Inferior parietal cortex (tissue), 1 donor: ENCODE results near the gene SFT2D1.

Experiments
- DNase-seq: peaks from one replicate; pipeline ENCODE4 v3.0.0-alpha.2; 2016; ENCODE audit errors: extremely low spot score

The SFT2D1 gene

GRCh38 chr6:166334878-166335277 lies 7.5 kb downstream of the SFT2D1 start:
- no peak for DNase-seq

DNA sequence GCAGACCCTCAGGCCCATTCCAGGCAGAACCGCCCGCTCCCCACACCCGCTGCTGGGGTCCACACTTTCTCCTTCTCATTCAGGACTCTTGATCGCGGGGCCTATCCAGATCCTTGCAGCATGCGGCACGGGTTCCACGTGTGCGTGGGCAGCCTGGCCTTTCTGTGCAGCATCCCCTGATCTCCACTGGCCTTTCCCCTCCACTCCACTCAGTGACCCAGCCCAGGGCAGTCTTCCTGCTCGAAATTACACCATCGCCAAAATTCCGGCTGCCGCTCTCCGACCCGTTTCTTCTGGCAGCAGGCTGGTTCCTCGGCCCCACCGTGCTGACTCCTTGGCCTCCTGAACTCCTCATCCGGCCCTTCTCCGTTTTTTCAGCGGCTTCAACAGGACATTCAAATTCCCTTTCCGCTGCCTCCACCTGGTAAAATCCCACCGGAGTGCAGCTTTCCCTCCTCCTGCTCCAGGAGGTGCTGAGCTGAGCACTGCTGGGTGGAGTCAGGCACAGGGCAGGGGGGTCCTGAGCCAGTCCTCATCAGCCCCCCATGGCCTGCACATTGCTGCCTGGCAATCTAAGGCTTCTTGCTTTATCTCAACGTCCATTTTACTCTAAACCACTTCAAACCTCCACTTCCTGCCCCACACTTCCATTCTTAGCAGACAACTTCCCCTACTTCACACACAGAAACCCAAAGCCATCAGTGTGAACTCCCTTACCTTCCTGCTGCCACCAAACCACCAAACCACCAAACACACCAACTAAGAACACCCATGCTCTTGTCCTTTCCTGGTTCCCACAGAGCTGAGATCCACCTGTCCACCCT lies 9.0 kb downstream of the SFT2D1 start:
- no peak for DNase-seq

- no peak for DNase-seq
Observed at GRCh38 chr6:166331503-166332415, 10.6 kb downstream of the SFT2D1 start.

- peak; percentile 58 for DNase-seq
Observed at GRCh38 chr6:166330612-166331011, 11.7 kb downstream of the SFT2D1 start.

- no peak for DNase-seq
Observed at GRCh38 chr6:166325383-166326042, 16.8 kb downstream of the SFT2D1 start.

DNA sequence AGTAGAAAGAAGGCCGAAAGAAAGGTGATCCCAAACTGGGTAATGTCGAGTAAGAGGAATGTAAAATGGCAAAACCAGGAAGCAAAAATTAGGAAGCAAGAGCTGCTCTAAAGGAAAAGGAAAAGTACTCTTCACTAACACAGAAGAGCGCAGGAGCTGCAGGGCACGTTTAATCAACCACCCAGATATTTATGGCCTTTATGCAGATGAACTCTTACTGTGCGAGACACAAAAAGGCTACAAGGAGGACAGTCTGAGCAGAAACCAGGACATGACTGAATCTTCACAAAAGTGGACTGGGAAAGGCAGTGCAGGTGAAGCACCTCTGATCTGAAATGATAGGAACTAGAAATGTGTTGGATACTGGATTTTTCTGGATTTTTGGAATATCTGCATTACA lies 18.9 kb downstream of the SFT2D1 start:
- no peak for DNase-seq

- DNase-seq = no peak
Observed at GRCh38 chr6:166318649-166319600, 23.4 kb downstream of the SFT2D1 start.

GRCh38 chr6:166318227-166318626 lies 24.1 kb downstream of the SFT2D1 start:
- no peak for DNase-seq

DNA sequence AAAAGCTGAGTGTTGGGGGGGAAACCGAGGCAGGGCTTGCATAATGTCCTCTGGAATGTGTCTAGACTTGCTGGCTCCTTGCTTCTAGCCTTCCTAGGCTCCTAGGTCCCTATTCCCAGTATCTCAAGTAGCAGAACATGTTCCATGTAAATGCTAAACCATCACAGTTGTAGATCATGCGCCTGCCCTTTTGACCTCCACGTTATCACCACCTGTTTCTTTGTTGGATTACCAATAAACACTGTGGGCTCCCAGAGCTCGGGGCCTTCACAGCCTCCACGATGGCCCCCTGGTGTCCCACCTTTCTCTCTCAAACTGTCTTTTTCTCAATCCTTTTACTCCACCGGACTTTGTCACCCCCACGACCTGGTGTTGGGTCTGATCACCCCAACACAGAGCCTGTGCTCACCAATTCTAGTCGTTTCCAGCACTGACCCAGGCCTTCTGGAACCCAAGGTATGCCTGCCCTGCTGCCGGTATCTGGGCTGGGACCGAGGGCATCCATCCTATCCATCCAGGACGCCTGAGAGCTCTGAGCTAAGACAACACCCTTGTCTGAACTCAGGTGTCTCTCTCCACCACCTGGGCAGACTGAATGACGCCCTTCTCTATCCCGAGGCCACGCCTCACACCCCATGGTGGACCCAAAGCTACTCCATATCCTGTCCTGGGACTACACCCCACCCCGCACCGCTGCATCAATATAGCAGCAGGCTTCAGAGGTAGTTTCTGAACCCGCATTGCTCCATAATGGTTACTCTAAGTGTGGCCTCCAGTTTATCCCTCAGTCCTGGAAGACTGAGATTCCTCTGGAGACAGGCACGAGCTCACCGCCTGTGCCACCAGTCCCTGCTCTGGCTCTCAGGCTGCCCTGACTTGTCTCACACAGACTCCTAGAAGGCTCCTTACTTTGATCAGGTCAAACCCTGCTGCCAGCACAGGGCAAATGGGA lies 24.8 kb downstream of the SFT2D1 start:
- no peak for DNase-seq

GRCh38 chr6:166315436-166315835 lies 26.9 kb downstream of the SFT2D1 start:
- DNase-seq = no peak

- DNase-seq = no peak
Observed at GRCh38 chr6:166314454-166314853, 27.9 kb downstream of the SFT2D1 start.

- no peak for DNase-seq
Observed at GRCh38 chr6:166313255-166314070, 28.9 kb downstream of the SFT2D1 start.

- DNase-seq = no peak
Observed at GRCh38 chr6:166312832-166313231, 29.5 kb downstream of the SFT2D1 start.

DNA sequence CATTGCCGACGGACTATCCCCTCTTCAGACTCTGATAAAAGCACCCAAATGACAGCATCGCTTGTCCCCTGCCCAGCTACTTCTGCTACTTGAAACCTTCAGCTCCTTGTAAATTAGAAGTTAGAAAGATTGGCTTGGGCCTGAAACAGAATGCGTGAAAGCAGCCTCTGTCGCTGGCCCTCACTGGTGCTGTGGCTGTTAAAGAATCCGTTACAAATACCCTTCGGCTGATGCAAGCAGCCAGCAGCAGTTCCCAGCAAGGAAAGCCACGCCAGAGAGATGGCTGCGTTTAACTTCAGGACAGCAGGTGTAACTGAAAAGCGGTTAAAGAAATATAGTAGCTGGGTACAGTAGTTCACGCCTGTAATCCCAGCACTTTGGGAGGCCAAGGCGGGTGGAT lies 31.7 kb downstream of the SFT2D1 start:
- no peak for DNase-seq

DNA sequence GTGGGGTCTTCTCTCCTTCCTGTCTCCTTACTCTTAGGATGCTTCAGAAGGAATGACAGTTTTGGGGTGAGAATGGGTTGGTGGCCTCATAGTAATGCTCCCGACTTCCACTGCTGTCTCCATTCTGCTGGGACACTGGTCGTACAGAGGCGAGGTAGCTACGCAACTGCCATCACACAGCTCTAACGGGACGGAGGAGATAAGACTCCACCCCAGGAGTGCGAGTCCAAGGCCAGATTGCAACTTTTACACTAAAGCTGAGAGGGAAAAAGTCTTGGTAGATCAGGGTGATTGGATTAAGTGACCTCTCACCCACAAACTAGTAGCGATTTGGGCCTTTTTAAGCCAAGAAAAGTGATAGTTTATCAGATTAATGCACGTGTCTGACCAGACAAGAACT lies 32.4 kb downstream of the SFT2D1 start:
- no peak for DNase-seq

GRCh38 chr6:166308769-166309589 lies 33.4 kb downstream of the SFT2D1 start:
- DNase-seq = peak; percentile 35

DNA sequence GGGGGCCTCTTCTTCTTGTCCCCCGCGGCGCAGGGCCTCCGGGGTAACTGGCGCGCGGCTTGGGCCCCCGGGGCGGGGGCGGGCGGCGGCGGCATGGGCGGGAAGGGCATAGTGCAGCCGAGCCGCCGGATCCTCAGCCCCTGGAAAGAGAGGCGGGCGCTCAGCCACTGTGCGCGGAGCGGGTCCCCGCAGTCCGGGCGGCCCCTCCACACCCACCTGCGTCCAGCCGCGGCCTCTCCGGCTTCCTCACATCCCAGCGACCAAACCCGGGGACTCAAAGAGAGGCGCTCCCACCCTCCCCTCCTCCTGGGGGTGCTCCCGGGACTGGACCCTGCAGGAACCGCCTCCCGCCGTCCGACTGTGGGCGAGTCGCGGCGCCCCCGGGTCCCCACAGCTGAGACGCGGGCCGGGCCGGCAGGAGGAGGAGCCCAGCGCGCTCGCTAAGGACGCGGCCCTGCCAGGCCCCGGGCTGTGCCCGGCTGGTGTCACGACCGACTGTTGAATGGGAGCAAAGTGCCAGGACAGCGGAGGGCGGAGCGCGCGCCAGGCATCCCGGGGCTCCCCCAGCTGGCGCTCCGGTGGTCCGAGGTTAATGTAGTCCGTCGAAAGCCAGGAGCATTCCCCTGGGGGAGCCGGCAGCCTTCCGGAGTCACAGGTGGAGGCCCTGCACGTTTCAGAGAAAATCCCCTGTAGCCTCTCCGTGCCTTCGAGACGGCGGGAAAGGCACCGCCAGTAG lies 34.1 kb downstream of the SFT2D1 start, which contains the start of gene PRR18:
TSS of gene PRR18 (minus strand) at position 360 of the 736 bp plus-strand sequence. CDS start at position 110, 250 bp downstream.
- no peak for DNase-seq
